Peyer's patch (tissue), 4 donors: ENCODE data around the gene LZTFL1. TPM values are rescaled to one million over a fixed set of nuclear protein-coding genes. Genes with fewer than 3 reads are reported as not detected.
A peak's percentile ranks its signal among the peaks of the same experiment; 100 is the strongest.

Experiments
- DNase-seq, 3 donors: peaks; one replicate each; pipeline ENCODE4 v3.0.0-alpha.2; 2017 to 2019
- H3K27ac ChIP-seq, 4 donors: fragments of 200-600 bp; sonication (generic); one replicate each; pipeline ENCODE4 v1.5.1; 2016 to 2019
- H3K27me3 ChIP-seq, 2 donors: fragments of 200-600 bp; sonication (generic); one replicate each; pipeline ENCODE4 v1.5.1; 2019
- H3K36me3 ChIP-seq, 3 donors: fragments of 200-600 bp; sonication (generic); one replicate each; pipeline ENCODE4 v1.5.1; 2016 to 2019
- H3K4me1 ChIP-seq, 4 donors: fragments of 200-600 bp; sonication (generic); one replicate each; pipeline ENCODE4 v1.5.1; 2016 to 2019
- H3K4me3 ChIP-seq, 4 donors: fragments of 200-600 bp; sonication (generic); 1 replicate in 3 of 4; 2 replicates in 1 of 4; pipeline ENCODE4 v1.5.1; 2016 to 2019; ENCODE audit warnings: mild to moderate bottlenecking in 1 of 4
- H3K9me3 ChIP-seq, 4 donors: fragments of 200-600 bp; sonication (generic); one replicate each; pipeline ENCODE4 v1.5.1; 2016 to 2019; ENCODE audit warnings: mild to moderate bottlenecking in 1 of 4
- CTCF ChIP-seq, 6 experiments: fragments of 450-650 bp in 4 of 6; fragments of 200-600 bp in 2 of 6; sonication (generic) in 1 of 6; IDR thresholded peaks; one replicate each; pipeline ENCODE4 v1.5.1; 2017 to 2019; ENCODE audit warnings: antibody characterized with exemption in 6 of 6, mild to moderate bottlenecking in 3 of 6, moderate library complexity in 1 of 6
- POLR2A ChIP-seq, 2 donors: fragments of 450-650 bp; IDR thresholded peaks; one replicate each; pipeline ENCODE4 v1.5.1; 2017; ENCODE audit warnings: antibody characterized with exemption in 2 of 2, mild to moderate bottlenecking in 2 of 2, moderate library complexity in 2 of 2
- total RNA-seq, 4 donors: library from RNA; depleted of rRNA; stranded (reverse); fragments of >200 nt; gene quantifications; one replicate each; pipeline ENCODE4 v1.1.0, GENCODE V29; 2016

The LZTFL1 gene
- total RNA-seq, 4 donors from 2014 or later: 4.9 to 30.5 (median 9.9) TPM

- Histone ChIP-seq H3K4me1 (peaks cover 0 to 52% (median 0%) of the 10 kb centered on the region in 4 donors), H3K36me3 (no peaks in the 10 kb centered on the region), H3K4me3 (no peak overlapping the region), H3K9me3 (no peaks in the 10 kb centered on the region), H3K27ac (peak overlapping the region in 2 of 4 donors; percentile 78 to 81), H3K27me3 (no peaks in the 10 kb centered on the region)
- no peak for TF ChIP-seq POLR2A (IDR thresholded peaks at IDR 0.05)
- no peak for TF ChIP-seq CTCF (IDR thresholded peaks at IDR 0.05)
- DNase-seq: peak in 1 of 3 donors; percentile 38
These were observed 67.1 kb downstream of the LZTFL1 start for GRCh38 chr3:45774581-45775521.

- peaks cover 0 to 45% (median 0%) of the 10 kb centered on the region in 4 donors for H3K4me1 ChIP-seq
- no peak for TF ChIP-seq POLR2A (IDR thresholded peaks at IDR 0.05)
- TF ChIP-seq CTCF (IDR thresholded peaks at IDR 0.05): no peak
- H3K9me3 ChIP-seq: no peaks in the 10 kb centered on the region
- H3K4me3 ChIP-seq: no peak overlapping the region
- H3K36me3 ChIP-seq: no peaks in the 10 kb centered on the region
- no peaks in the 10 kb centered on the region for H3K27me3 ChIP-seq
- peak in 2 of 3 donors; percentile 61 to 75 for DNase-seq
- H3K27ac ChIP-seq: peak overlapping the region in 3 of 4 donors; percentile 18 to 81 (median 78)
These were observed 68.0 kb downstream of the LZTFL1 start for GRCh38 chr3:45773714-45774449.

Other genes with a start within 250 kb of the LZTFL1 start
- 10 to 100 TPM; 19.0 to 41.8 (median 27.8) TPM for gene LIMD1, start 247.4 kb downstream of the LZTFL1 start, total RNA-seq
- gene SACM1L, start 152.7 kb downstream of the LZTFL1 start, total RNA-seq: 10 to 100 TPM; 42.0 to 79.2 (median 59.2) TPM
- gene SLC6A20, start 45.6 kb downstream of the LZTFL1 start, total RNA-seq: 100 to 1,000 TPM in 1 of 4 donors, 10 to 100 TPM in 2, not detected in 1; 62.9 to 106 (median 88.3) TPM
- 1 to 10 TPM; 2.1 to 7.4 (median 3.7) TPM for gene CCR9, start 44.4 kb upstream of the LZTFL1 start, total RNA-seq
- 1 to 10 TPM in 3 of 4 donors, not detected in 1; 1.7 to 3.6 (median 2.5) TPM for gene CXCR6, start 101.3 kb upstream of the LZTFL1 start, total RNA-seq
- gene FYCO1, start 153.7 kb upstream of the LZTFL1 start, total RNA-seq: 10 to 100 TPM; 35.8 to 51.2 (median 43.8) TPM
- gene XCR1, start 185.4 kb upstream of the LZTFL1 start, total RNA-seq: not detected